A673 (cell line): Measurements from ENCODE around the gene SLC35C1.

ENCODE experiments used
- CTCF ChIP-seq: fragments of 300-800, 200-600 bp; sonication (generic); conservative IDR thresholded peaks from 2 replicates; pipeline ENCODE4 v1.5.1; 2017; ENCODE audit warnings: low read depth, mild to moderate bottlenecking, antibody characterized with exemption, low read length, moderate library complexity, mixed read lengths
- EZH2 ChIP-seq: fragments of 200-600 bp; sonication (generic); IDR thresholded peaks from 2 replicates; pipeline ENCODE4 v1.6.1; 2017; ENCODE audit warnings: borderline replicate concordance, low read depth, mild to moderate bottlenecking, mixed read lengths, antibody characterized with exemption, low read length; ENCODE audit not compliant: poor library complexity, severe bottlenecking

- no peak for TF ChIP-seq CTCF
- no peak for TF ChIP-seq EZH2
These were observed 36.5 kb upstream of the SLC35C1 start for GRCh38 chr11:45768486-45768885.
